ENCODE measurements around the gene DPH1.

DPH1 gene

GRCh38 chr17:2093349-2093748, 63.4 kb downstream of the DPH1 start:
- Histone ChIP-seq H3K27me3 (ENCODE audit: insufficient read depth, insufficient read length) (no peaks in the 10 kb centered on the region), H3K9me3 (ENCODE audit: insufficient read depth, low read length) (no peaks in the 10 kb centered on the region)

More at GRCh38 chr17:2093349-2093748, 63.4 kb downstream of the DPH1 start:
- no peak for DNase-seq (ENCODE audit: low read depth, low spot score)
- no peak overlapping the region for H3K4me3 ChIP-seq (ENCODE audit: insufficient read length, low read depth)
- no peak for TF ChIP-seq SUZ12 (IDR thresholded peaks at IDR 0.05; ENCODE audit: extremely low read depth, insufficient read depth, insufficient read length)
- TF ChIP-seq ZNF274 (IDR thresholded peaks at IDR 0.05; ENCODE audit: low read depth, low read length), result no peak
- TF ChIP-seq YY1 (IDR thresholded peaks at IDR 0.05; ENCODE audit: insufficient read depth, insufficient read length), result no peak
- H3K4me1 ChIP-seq (ENCODE audit: insufficient read depth, insufficient read length), result peaks cover 16% of the 10 kb centered on the region
- H3K36me3 ChIP-seq (ENCODE audit: insufficient read depth, insufficient read length, low read length), result no peaks in the 10 kb centered on the region
- H3K9ac ChIP-seq (ENCODE audit: insufficient read length, low read depth), result peak overlapping the region; percentile 27
